HL-60 (cell line): Measurements from ENCODE around the gene ZBTB7C.

Experiments
- DNase-seq, 2 experiments: peaks; one replicate each; pipeline ENCODE4 v3.0.0-alpha.2; 2010 to 2020; ENCODE audit warnings: low read depth in 1 of 2, low spot score in 1 of 2
- H3K27ac ChIP-seq: fragments of 250-450 bp; sonication (Bioruptor Pico); replicated peaks from 2 replicates; pipeline ENCODE4 v1.5.1; 2020; ENCODE audit warnings: mild to moderate bottlenecking, moderate library complexity
- H3K27me3 ChIP-seq: fragments of 250-450 bp; sonication (Bioruptor Pico); 2 replicates; pipeline ENCODE4 v1.5.1; 2021; ENCODE audit warnings: mild to moderate bottlenecking, moderate library complexity; ENCODE audit not compliant: insufficient read depth, poor library complexity, severe bottlenecking
- H3K4me3 ChIP-seq: replicated peaks from 2 replicates; pipeline ENCODE4 v1.5.1; 2011; ENCODE audit warnings: mild to moderate bottlenecking, control low read depth, low read length; ENCODE audit not compliant: insufficient read depth
- GABPA ChIP-seq: IDR thresholded peaks from 2 replicates; pipeline ENCODE4 v1.6.1; 2012; ENCODE audit warnings: low read depth
- POLR2AphosphoS5 ChIP-seq: IDR thresholded peaks from 2 replicates; pipeline ENCODE4 v1.6.1; 2012; ENCODE audit warnings: low read depth
- SPI1 ChIP-seq: IDR thresholded peaks from 2 replicates; pipeline ENCODE4 v1.6.1; 2012; ENCODE audit warnings: low read depth, mild to moderate bottlenecking, borderline replicate concordance
- TF ChIP-seq, protein P1 (sequence below): IDR thresholded peaks from 2 replicates; pipeline ENCODE4 v1.6.1; 2012; ENCODE audit warnings: low read depth; ENCODE audit not compliant: insufficient replicate concordance
- TF ChIP-seq, protein P2 (sequence below): IDR thresholded peaks from one replicate; pipeline ENCODE4 v1.5.1; 2011; ENCODE audit warnings: low read length, control low read depth, inconsistent platforms; ENCODE audit not compliant: insufficient read depth

ZBTB7C gene

DNA sequence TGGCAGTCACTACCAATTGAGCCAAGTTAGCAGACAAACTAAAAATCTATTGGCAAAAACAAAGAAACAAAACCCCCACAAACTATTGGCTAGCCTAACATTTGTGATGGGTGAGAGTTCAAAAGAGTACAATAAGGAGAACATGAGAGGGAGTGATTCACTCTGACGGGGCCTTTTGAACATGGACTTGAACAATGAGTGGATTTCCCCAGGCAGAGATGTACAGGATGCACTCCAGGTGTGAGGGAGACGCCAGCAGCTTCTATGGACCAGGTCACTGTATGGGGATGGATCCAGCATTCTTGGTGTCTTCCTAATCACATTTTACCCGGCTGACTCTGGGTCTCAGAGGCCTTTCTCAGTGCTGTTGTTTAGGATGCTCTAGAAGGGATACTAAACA, 311.2 kb downstream of the ZBTB7C start:
- no peak for DNase-seq
- no peak overlapping the region for H3K27ac ChIP-seq
- no peak overlapping the region for H3K4me3 ChIP-seq
- TF ChIP-seq POLR2AphosphoS5 (no peak), SPI1 (no peak), GABPA (no peak)
- TF ChIP-seq, protein P1, sequence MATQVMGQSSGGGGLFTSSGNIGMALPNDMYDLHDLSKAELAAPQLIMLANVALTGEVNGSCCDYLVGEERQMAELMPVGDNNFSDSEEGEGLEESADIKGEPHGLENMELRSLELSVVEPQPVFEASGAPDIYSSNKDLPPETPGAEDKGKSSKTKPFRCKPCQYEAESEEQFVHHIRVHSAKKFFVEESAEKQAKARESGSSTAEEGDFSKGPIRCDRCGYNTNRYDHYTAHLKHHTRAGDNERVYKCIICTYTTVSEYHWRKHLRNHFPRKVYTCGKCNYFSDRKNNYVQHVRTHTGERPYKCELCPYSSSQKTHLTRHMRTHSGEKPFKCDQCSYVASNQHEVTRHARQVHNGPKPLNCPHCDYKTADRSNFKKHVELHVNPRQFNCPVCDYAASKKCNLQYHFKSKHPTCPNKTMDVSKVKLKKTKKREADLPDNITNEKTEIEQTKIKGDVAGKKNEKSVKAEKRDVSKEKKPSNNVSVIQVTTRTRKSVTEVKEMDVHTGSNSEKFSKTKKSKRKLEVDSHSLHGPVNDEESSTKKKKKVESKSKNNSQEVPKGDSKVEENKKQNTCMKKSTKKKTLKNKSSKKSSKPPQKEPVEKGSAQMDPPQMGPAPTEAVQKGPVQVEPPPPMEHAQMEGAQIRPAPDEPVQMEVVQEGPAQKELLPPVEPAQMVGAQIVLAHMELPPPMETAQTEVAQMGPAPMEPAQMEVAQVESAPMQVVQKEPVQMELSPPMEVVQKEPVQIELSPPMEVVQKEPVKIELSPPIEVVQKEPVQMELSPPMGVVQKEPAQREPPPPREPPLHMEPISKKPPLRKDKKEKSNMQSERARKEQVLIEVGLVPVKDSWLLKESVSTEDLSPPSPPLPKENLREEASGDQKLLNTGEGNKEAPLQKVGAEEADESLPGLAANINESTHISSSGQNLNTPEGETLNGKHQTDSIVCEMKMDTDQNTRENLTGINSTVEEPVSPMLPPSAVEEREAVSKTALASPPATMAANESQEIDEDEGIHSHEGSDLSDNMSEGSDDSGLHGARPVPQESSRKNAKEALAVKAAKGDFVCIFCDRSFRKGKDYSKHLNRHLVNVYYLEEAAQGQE: no peak
- TF ChIP-seq, protein P2, sequence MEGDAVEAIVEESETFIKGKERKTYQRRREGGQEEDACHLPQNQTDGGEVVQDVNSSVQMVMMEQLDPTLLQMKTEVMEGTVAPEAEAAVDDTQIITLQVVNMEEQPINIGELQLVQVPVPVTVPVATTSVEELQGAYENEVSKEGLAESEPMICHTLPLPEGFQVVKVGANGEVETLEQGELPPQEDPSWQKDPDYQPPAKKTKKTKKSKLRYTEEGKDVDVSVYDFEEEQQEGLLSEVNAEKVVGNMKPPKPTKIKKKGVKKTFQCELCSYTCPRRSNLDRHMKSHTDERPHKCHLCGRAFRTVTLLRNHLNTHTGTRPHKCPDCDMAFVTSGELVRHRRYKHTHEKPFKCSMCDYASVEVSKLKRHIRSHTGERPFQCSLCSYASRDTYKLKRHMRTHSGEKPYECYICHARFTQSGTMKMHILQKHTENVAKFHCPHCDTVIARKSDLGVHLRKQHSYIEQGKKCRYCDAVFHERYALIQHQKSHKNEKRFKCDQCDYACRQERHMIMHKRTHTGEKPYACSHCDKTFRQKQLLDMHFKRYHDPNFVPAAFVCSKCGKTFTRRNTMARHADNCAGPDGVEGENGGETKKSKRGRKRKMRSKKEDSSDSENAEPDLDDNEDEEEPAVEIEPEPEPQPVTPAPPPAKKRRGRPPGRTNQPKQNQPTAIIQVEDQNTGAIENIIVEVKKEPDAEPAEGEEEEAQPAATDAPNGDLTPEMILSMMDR: no peak
- peaks cover 15% of the 10 kb centered on the region for H3K27me3 ChIP-seq

GRCh38 chr18:48095726-48096125, 313.5 kb downstream of the ZBTB7C start:
- H3K4me3 ChIP-seq: no peak overlapping the region
- H3K27ac ChIP-seq: no peak overlapping the region
- TF ChIP-seq, protein P1: no peak
- TF ChIP-seq POLR2AphosphoS5 (no peak), SPI1 (no peak), GABPA (no peak)
- TF ChIP-seq, protein P2: no peak
- DNase-seq: no peak
- H3K27me3 ChIP-seq: peaks cover 12% of the 10 kb centered on the region

DNA sequence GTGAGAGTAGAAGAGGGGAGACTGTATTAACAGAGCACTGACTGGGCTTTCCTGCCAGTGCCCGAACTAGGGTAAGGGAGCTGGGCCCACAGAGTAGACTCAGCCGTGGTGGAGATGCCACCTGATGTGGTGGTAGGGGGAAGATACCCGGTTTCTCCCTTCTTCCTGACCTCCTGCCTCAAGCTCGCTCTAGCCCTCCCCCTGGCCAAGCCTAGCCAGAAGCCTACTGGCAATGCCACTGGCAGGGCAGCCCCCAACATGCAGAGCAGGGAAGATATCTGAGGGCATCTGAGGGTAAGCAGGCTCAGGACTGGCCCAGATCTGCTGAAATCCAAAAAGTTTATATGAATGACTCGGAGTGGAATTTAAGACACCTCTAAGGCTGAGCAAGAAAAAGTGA, 316.1 kb downstream of the ZBTB7C start:
- Histone ChIP-seq H3K27me3 (peaks cover 3% of the 10 kb centered on the region), H3K27ac (no peak overlapping the region), H3K4me3 (no peak overlapping the region)
- TF ChIP-seq GABPA (no peak), SPI1 (no peak), POLR2AphosphoS5 (no peak)
- TF ChIP-seq, protein P2: no peak
- TF ChIP-seq, protein P1: no peak
- DNase-seq: no peak
